GM18858 (cell line): ENCODE results near the gene SYT7.
"Not testable (repeated sequence)": the region's sequence is repeated elsewhere in the genome, so short reads cannot be mapped to it uniquely, and the experiment has no call there.

Experiments
- ATAC-seq: cut with Tn5 transposase; IDR thresholded peaks from one replicate; pipeline ENCODE4 v1.9.1; 2021; ENCODE audit not compliant: unreplicated experiment

SYT7 gene

GRCh38 chr11:61581030-61581928 is at the start of gene SYT7:
TSS of gene SYT7 (minus strand) at chr11:61581076. CDS start at chr11:61580820, 256 bp downstream.
- peak; percentile 61 for ATAC-seq

- ATAC-seq, result no peak
Measured at GRCh38 chr11:61630089-61630488, 49.2 kb upstream of the SYT7 start.

- ATAC-seq, result no peak
Measured at GRCh38 chr11:61629082-61629833, 48.4 kb upstream of the SYT7 start.

- ATAC-seq, result no peak
Measured at GRCh38 chr11:61628662-61628970, 47.7 kb upstream of the SYT7 start.

- no peak for ATAC-seq
Measured at GRCh38 chr11:61627850-61628661, 47.2 kb upstream of the SYT7 start.

- ATAC-seq, result no peak
Measured at GRCh38 chr11:61626580-61627380, 45.9 kb upstream of the SYT7 start.

GRCh38 chr11:61625525-61625924 is 44.6 kb upstream of the SYT7 start:
- no peak for ATAC-seq

GRCh38 chr11:61621917-61622585 is 41.2 kb upstream of the SYT7 start:
- ATAC-seq, result no peak

- ATAC-seq, result no peak
Measured at GRCh38 chr11:61619471-61620226, 38.8 kb upstream of the SYT7 start.

- no peak for ATAC-seq
Measured at GRCh38 chr11:61618978-61619377, 38.1 kb upstream of the SYT7 start.

GRCh38 chr11:61617515-61617914 is 36.6 kb upstream of the SYT7 start:
- no peak for ATAC-seq

- ATAC-seq, result no peak
Measured at GRCh38 chr11:61616434-61616833, 35.6 kb upstream of the SYT7 start.

GRCh38 chr11:61614782-61615181 is 33.9 kb upstream of the SYT7 start:
- not testable (repeated sequence) for ATAC-seq

- ATAC-seq, result no peak
Measured at GRCh38 chr11:61613870-61614269, 33.0 kb upstream of the SYT7 start.

GRCh38 chr11:61613051-61613450 is 32.2 kb upstream of the SYT7 start:
- no peak for ATAC-seq

GRCh38 chr11:61611309-61611708 is 30.4 kb upstream of the SYT7 start:
- no peak for ATAC-seq

GRCh38 chr11:61610905-61611304 is 30.0 kb upstream of the SYT7 start:
- ATAC-seq, result no peak

- ATAC-seq, result no peak
Measured at GRCh38 chr11:61609980-61610366, 29.1 kb upstream of the SYT7 start.
